ENCODE measurements around the gene P4HA2.

The P4HA2 gene

GRCh38 chr5:132225165-132226032, 2.3 kb downstream of the P4HA2 start:
- DNase-seq (ENCODE audit: extremely low read depth in 1 of 2, low read depth in 1 of 2), result peak in 1 of 2 donors; percentile 18

- no peak for DNase-seq (ENCODE audit: extremely low read depth in 1 of 2, low read depth in 1 of 2)
Measured at GRCh38 chr5:132224716-132225115, 2.9 kb downstream of the P4HA2 start.

- no peak for DNase-seq (ENCODE audit: extremely low read depth in 1 of 2, low read depth in 1 of 2)
Measured at GRCh38 chr5:132223861-132224260, 3.8 kb downstream of the P4HA2 start.

GRCh38 chr5:132222649-132223038, 5.0 kb downstream of the P4HA2 start:
- DNase-seq (ENCODE audit: extremely low read depth in 1 of 2, low read depth in 1 of 2), result no peak

- DNase-seq (ENCODE audit: extremely low read depth in 1 of 2, low read depth in 1 of 2), result no peak
Measured at GRCh38 chr5:132221781-132222648, 5.6 kb downstream of the P4HA2 start.

- DNase-seq (ENCODE audit: extremely low read depth in 1 of 2, low read depth in 1 of 2), result no peak
Measured at GRCh38 chr5:132220491-132220890, 7.2 kb downstream of the P4HA2 start.

GRCh38 chr5:132219981-132220380, 7.7 kb downstream of the P4HA2 start:
- DNase-seq (ENCODE audit: extremely low read depth in 1 of 2, low read depth in 1 of 2), result no peak

- DNase-seq (ENCODE audit: extremely low read depth in 1 of 2, low read depth in 1 of 2), result no peak
Measured at GRCh38 chr5:132219289-132219970, 8.2 kb downstream of the P4HA2 start.

GRCh38 chr5:132218321-132218720, 9.3 kb downstream of the P4HA2 start:
- no peak for DNase-seq (ENCODE audit: extremely low read depth in 1 of 2, low read depth in 1 of 2)

GRCh38 chr5:132215329-132215728, 12.3 kb downstream of the P4HA2 start:
- DNase-seq (ENCODE audit: extremely low read depth in 1 of 2, low read depth in 1 of 2), result no peak

- no peak for DNase-seq (ENCODE audit: extremely low read depth in 1 of 2, low read depth in 1 of 2)
Measured at GRCh38 chr5:132214491-132214890, 13.2 kb downstream of the P4HA2 start.

GRCh38 chr5:132213666-132214065, 14.0 kb downstream of the P4HA2 start:
- no peak for DNase-seq (ENCODE audit: extremely low read depth in 1 of 2, low read depth in 1 of 2)

GRCh38 chr5:132211787-132212186, 15.9 kb downstream of the P4HA2 start:
- no peak for DNase-seq (ENCODE audit: extremely low read depth in 1 of 2, low read depth in 1 of 2)

GRCh38 chr5:132210944-132211343, 16.7 kb downstream of the P4HA2 start:
- DNase-seq (ENCODE audit: extremely low read depth in 1 of 2, low read depth in 1 of 2), result no peak

- no peak for DNase-seq (ENCODE audit: extremely low read depth in 1 of 2, low read depth in 1 of 2)
Measured at GRCh38 chr5:132209901-132210545, 17.6 kb downstream of the P4HA2 start.

- no peak for DNase-seq (ENCODE audit: extremely low read depth in 1 of 2, low read depth in 1 of 2)
Measured at GRCh38 chr5:132209131-132209530, 18.5 kb downstream of the P4HA2 start.

GRCh38 chr5:132207778-132208177, 19.9 kb downstream of the P4HA2 start:
- no peak for DNase-seq (ENCODE audit: extremely low read depth in 1 of 2, low read depth in 1 of 2)

- no peak for DNase-seq (ENCODE audit: extremely low read depth in 1 of 2, low read depth in 1 of 2)
Measured at GRCh38 chr5:132206782-132207181, 20.9 kb downstream of the P4HA2 start.

- DNase-seq (ENCODE audit: extremely low read depth in 1 of 2, low read depth in 1 of 2), result no peak
Measured at GRCh38 chr5:132205385-132206125, 22.1 kb downstream of the P4HA2 start.

Data from stimulated activated CD8-positive, alpha-beta memory T cell treated with anti-CD3 and anti-CD28 coated beads, Interleukin-7, amount 100 ng/mL, for 48 hours (primary cell).